ENCODE measurements around the gene AP1S2. TPM values are rescaled to one million over a fixed set of nuclear protein-coding genes. Genes with fewer than 3 reads are reported as not detected.

The AP1S2 gene
- total and polyA plus RNA-seq, 2 donors from 2014 or later = 13.7 to 28.7 TPM

DNA sequence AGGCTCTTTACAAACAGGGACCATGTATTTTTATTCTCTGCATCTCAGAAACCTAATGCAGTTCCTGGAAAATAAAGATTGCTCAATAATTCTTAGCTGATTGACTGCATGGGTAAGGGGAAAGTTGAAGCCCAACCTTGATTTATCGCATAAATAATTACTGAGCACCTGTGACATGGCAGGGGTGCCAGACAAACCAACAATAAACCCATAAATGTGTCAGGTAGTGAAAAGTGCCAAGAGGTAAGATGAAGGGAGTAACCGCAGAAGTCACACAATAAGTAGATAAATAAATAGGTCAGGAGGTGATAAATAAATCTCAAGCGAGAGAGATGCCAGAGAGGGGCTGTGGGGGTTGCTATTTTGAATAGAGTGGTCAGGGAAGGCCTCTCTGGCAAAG is 20.1 kb upstream of the AP1S2 start:
- DNase-seq = peak in 4 of 5 donors; percentile 41 to 89 (median 66)
- intact Hi-C loops (cut with DNase I) = no loop called here
- Histone ChIP-seq H3K4me1 (ENCODE audit: control insufficient read depth in 2 of 3, insufficient read depth in 2 of 3, low read depth in 1 of 3, low read length in 3 of 3) (no peaks in the 10 kb centered on the region), H3K27me3 (ENCODE audit: control insufficient read depth, insufficient read depth, low read length) (no peaks in the 10 kb centered on the region), H3K27ac (ENCODE audit: low read depth in 2 of 2, low read length in 2 of 2) (no peak overlapping the region), H3K4me3 (ENCODE audit: low read length in 3 of 3) (no peak overlapping the region), H3K9ac (ENCODE audit: low read length in 3 of 3) (no peak overlapping the region), H3K9me3 (ENCODE audit: control insufficient read depth in 2 of 3, insufficient read depth in 1 of 3, low read length in 3 of 3) (no peaks in the 10 kb centered on the region), H3K36me3 (ENCODE audit: control insufficient read depth in 2 of 3, insufficient read depth in 3 of 3, low read length in 3 of 3) (no peaks in the 10 kb centered on the region)
- TF ChIP-seq, protein P1, sequence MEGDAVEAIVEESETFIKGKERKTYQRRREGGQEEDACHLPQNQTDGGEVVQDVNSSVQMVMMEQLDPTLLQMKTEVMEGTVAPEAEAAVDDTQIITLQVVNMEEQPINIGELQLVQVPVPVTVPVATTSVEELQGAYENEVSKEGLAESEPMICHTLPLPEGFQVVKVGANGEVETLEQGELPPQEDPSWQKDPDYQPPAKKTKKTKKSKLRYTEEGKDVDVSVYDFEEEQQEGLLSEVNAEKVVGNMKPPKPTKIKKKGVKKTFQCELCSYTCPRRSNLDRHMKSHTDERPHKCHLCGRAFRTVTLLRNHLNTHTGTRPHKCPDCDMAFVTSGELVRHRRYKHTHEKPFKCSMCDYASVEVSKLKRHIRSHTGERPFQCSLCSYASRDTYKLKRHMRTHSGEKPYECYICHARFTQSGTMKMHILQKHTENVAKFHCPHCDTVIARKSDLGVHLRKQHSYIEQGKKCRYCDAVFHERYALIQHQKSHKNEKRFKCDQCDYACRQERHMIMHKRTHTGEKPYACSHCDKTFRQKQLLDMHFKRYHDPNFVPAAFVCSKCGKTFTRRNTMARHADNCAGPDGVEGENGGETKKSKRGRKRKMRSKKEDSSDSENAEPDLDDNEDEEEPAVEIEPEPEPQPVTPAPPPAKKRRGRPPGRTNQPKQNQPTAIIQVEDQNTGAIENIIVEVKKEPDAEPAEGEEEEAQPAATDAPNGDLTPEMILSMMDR (IDR thresholded peaks at IDR 0.05; ENCODE audit: borderline replicate concordance, extremely low read depth, insufficient read depth) = no peak
- no peak for FAIRE-seq

DNA sequence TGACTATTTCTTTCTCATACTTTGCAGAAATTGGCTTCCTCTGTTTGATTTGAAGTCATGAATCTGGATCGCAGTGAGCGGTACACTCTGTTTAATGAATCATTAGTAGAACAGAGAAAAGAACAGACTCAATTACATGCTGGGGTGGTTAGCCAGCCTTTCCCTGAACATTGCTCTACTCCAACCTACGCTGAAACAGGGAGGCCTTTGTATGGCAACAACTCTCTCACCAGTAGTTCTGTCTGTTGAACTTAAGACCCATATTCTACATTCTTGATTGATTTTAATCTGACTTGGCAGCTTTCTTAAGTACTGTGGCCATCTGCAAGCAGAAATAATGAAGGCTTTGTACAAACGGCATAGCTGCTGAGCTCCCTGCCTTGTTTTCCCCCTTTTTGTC is 19.0 kb upstream of the AP1S2 start:
- FAIRE-seq (no peak), DNase-seq (peak in 3 of 5 donors; percentile 17 to 45 (median 36))
- no peak overlapping the region for H3K9ac ChIP-seq (ENCODE audit: low read length in 3 of 3)
- H3K9me3 ChIP-seq (ENCODE audit: control insufficient read depth in 2 of 3, insufficient read depth in 1 of 3, low read length in 3 of 3) = no peaks in the 10 kb centered on the region
- intact Hi-C loops (cut with DNase I) = no loop called here
- H3K27ac ChIP-seq (ENCODE audit: low read depth in 2 of 2, low read length in 2 of 2) = no peak overlapping the region
- TF ChIP-seq, protein P1 (IDR thresholded peaks at IDR 0.05; ENCODE audit: borderline replicate concordance, extremely low read depth, insufficient read depth) = no peak
- H3K4me1 ChIP-seq (ENCODE audit: control insufficient read depth in 2 of 3, insufficient read depth in 2 of 3, low read depth in 1 of 3, low read length in 3 of 3) = no peaks in the 10 kb centered on the region
- H3K36me3 ChIP-seq (ENCODE audit: control insufficient read depth in 2 of 3, insufficient read depth in 3 of 3, low read length in 3 of 3) = no peaks in the 10 kb centered on the region
- peaks cover 2% of the 10 kb centered on the region for H3K27me3 ChIP-seq (ENCODE audit: control insufficient read depth, insufficient read depth, low read length)
- H3K4me3 ChIP-seq (ENCODE audit: low read length in 3 of 3) = no peak overlapping the region

DNA sequence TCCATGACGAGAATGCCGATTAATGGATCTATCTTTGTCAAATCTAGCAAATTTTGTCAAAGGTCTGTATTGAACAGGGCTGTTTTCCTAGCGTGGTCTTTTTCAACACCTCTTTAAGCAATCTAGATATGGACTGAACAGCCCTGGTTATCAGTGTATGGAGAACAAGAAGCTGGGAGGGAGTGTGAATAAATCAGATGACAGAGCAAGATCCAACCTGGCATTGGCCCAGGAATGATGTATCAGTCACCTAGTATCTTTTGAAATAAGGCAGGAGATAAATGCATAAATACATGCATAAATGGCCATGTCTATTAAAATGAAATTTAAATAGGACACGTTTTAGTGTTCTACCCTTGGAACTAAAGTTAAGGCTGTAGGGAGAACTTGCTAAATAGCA is 15.7 kb upstream of the AP1S2 start:
- no peak overlapping the region for H3K9ac ChIP-seq (ENCODE audit: low read length in 3 of 3)
- no peak for DNase-seq

More for the DNA sequence above, 15.7 kb upstream of the AP1S2 start:
- H3K27me3 ChIP-seq (ENCODE audit: control insufficient read depth, insufficient read depth, low read length) = peaks cover 8% of the 10 kb centered on the region
- FAIRE-seq = no peak
- no peaks in the 10 kb centered on the region for H3K9me3 ChIP-seq (ENCODE audit: control insufficient read depth in 2 of 3, insufficient read depth in 1 of 3, low read length in 3 of 3)
- no peak overlapping the region for H3K4me3 ChIP-seq (ENCODE audit: low read length in 3 of 3)
- intact Hi-C loops (cut with DNase I) = no loop called here
- no peaks in the 10 kb centered on the region for H3K4me1 ChIP-seq (ENCODE audit: control insufficient read depth in 2 of 3, insufficient read depth in 2 of 3, low read depth in 1 of 3, low read length in 3 of 3)
- H3K36me3 ChIP-seq (ENCODE audit: control insufficient read depth in 2 of 3, insufficient read depth in 3 of 3, low read length in 3 of 3) = no peaks in the 10 kb centered on the region
- H3K27ac ChIP-seq (ENCODE audit: low read depth in 2 of 2, low read length in 2 of 2) = no peak overlapping the region
- TF ChIP-seq, protein P1 (IDR thresholded peaks at IDR 0.05; ENCODE audit: borderline replicate concordance, extremely low read depth, insufficient read depth) = no peak

Measured in kidney (tissue), 14 donors.